Body of pancreas (tissue), 4 donors: Measurements from ENCODE around the gene WDR81.

ENCODE experiments used
- POLR2A ChIP-seq, 3 donors: fragments of 450-650 bp; IDR thresholded peaks; one replicate each; pipeline ENCODE4 v1.6.1; 2016; ENCODE audit warnings: antibody characterized with exemption in 3 of 3, mild to moderate bottlenecking in 2 of 3
- TF ChIP-seq, protein P1 (sequence below), 7 experiments: fragments of 450-650 bp in 4 of 7; fragments of 200-600 bp in 3 of 7; sonication (generic) in 3 of 7; IDR thresholded peaks; one replicate each; pipeline ENCODE4 v1.5.1; 2016 to 2019; ENCODE audit warnings: antibody characterized with exemption in 7 of 7

GRCh38 chr17:1766382-1767135, 42.1 kb downstream of the WDR81 start:
- TF ChIP-seq, protein P1, sequence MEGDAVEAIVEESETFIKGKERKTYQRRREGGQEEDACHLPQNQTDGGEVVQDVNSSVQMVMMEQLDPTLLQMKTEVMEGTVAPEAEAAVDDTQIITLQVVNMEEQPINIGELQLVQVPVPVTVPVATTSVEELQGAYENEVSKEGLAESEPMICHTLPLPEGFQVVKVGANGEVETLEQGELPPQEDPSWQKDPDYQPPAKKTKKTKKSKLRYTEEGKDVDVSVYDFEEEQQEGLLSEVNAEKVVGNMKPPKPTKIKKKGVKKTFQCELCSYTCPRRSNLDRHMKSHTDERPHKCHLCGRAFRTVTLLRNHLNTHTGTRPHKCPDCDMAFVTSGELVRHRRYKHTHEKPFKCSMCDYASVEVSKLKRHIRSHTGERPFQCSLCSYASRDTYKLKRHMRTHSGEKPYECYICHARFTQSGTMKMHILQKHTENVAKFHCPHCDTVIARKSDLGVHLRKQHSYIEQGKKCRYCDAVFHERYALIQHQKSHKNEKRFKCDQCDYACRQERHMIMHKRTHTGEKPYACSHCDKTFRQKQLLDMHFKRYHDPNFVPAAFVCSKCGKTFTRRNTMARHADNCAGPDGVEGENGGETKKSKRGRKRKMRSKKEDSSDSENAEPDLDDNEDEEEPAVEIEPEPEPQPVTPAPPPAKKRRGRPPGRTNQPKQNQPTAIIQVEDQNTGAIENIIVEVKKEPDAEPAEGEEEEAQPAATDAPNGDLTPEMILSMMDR (IDR thresholded peaks at IDR 0.05), result no peak
- no peak for TF ChIP-seq POLR2A (IDR thresholded peaks at IDR 0.05)
